ENCODE results near the gene GLRB.

The GLRB gene

DNA sequence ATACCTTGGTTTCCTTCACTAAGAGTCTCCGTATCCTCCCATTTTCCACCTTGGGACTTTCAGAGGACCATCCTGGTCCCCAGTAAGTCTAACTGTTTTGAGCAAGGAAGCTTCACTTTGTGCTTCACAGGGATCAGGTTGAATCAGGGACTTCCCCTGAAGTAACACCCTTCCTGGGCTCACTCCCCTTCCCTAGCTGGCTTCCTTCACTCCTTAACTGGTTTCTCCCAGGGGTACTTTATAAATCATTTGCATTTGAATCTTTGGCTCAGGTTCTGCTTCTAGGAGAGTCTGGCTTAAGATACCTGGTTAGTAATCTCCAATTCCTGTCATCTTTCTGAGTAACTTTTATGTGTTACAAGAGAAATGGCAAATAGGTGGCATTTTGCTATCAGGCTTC, 120.1 kb downstream of the GLRB start:
- H3K4me3 ChIP-seq (replicated peaks; ENCODE audit: low read depth, low read length): no peak overlapping the region
- TF ChIP-seq, protein P1, sequence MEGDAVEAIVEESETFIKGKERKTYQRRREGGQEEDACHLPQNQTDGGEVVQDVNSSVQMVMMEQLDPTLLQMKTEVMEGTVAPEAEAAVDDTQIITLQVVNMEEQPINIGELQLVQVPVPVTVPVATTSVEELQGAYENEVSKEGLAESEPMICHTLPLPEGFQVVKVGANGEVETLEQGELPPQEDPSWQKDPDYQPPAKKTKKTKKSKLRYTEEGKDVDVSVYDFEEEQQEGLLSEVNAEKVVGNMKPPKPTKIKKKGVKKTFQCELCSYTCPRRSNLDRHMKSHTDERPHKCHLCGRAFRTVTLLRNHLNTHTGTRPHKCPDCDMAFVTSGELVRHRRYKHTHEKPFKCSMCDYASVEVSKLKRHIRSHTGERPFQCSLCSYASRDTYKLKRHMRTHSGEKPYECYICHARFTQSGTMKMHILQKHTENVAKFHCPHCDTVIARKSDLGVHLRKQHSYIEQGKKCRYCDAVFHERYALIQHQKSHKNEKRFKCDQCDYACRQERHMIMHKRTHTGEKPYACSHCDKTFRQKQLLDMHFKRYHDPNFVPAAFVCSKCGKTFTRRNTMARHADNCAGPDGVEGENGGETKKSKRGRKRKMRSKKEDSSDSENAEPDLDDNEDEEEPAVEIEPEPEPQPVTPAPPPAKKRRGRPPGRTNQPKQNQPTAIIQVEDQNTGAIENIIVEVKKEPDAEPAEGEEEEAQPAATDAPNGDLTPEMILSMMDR (IDR thresholded peaks at IDR 0.05; ENCODE audit: low read length, missing control alignments): no peak
- DNase-seq (ENCODE audit: low read depth): no peak

DNA sequence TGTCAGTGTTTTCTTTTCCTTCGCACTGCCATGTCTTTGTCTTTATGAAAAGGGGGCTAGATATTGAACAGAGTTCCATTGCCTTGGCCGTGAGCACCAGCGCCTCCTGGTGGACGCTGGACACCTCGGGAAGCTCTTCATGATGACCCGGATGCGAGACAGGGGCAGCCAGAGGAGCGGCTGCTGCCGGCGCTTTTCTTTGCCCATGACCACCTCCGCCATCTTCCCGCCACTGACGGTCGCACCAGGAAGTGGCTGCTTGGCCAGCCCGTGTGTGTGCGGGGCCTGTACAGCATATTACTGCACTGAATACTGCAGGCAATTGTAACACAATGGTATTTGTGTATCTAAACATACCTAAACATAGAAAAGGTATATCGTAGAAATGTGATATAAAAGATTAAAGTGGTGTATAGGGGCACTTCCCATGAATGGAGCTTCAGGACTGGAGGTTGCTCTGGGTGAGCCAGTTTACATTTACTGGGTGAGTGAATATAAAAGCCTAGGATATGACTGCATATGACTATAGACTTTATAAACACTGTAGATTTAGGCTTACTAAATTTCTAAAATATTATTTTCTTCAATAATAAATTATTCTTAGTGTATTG, 128.8 kb downstream of the GLRB start:
- no peak overlapping the region for H3K4me3 ChIP-seq (replicated peaks; ENCODE audit: low read depth, low read length)
- TF ChIP-seq, protein P1 (IDR thresholded peaks at IDR 0.05; ENCODE audit: low read length, missing control alignments): peak; percentile 44
- peak; percentile 21 for DNase-seq (ENCODE audit: low read depth)

DNA sequence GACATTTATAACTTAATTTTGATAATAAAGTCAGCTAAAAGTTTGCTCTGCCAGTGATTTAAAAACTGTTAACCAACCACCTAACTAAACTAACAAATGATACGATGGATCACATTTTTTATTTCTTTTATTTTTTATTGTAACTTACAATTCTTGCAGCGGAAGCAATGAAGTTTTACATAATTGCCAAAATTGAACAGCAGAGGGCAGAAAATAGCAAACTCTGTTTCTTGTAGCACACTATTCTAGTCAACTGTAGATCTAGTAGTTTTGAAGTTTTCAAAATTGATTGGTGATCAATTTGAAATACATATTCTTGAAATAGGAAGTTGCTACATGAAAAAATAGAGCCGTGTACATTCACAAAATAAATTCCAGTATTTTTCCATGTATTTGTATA, 141.8 kb downstream of the GLRB start:
- TF ChIP-seq, protein P1 (IDR thresholded peaks at IDR 0.05; ENCODE audit: low read length, missing control alignments): peak; percentile 64
- peak; percentile 52 for DNase-seq (ENCODE audit: low read depth)

DNA sequence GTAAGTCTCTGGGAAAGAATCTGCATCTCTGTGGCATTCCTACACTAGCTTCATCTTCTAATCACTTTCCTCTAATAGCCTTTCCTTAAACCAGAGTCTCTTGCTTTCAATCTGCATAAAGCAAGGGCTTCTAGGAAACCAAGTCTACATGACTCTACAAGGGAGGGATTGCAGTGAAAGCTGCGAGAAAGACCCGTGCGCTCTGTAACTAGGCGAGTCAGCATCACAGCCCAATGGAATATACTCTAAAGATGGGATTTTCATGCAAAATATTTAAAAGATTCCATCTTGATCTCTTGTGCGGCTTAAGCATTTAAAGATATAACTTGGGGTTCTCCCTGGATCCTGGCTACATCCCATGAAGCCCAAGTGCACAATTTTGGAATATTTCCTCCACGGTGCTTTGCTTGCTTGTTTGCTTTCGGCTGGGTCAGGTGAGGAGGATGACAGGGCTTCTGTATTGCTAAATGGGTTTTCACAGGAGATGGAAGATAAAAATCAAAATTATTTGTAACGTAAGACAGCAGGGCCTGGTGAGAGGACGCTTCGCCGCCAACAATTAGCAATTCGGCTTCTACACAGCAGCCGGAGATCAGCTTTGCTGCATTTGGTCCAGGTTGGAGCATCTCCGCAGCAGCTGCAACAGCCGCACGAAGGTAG, 143.9 kb downstream of the GLRB start:
- no peak overlapping the region for H3K4me3 ChIP-seq (replicated peaks; ENCODE audit: low read depth, low read length)
- TF ChIP-seq, protein P1 (IDR thresholded peaks at IDR 0.05; ENCODE audit: low read length, missing control alignments): no peak
- DNase-seq (ENCODE audit: low read depth): no peak

More for the DNA sequence above, 141.8 kb downstream of the GLRB start:
- no peak overlapping the region for H3K4me3 ChIP-seq (replicated peaks; ENCODE audit: low read depth, low read length)

DNA sequence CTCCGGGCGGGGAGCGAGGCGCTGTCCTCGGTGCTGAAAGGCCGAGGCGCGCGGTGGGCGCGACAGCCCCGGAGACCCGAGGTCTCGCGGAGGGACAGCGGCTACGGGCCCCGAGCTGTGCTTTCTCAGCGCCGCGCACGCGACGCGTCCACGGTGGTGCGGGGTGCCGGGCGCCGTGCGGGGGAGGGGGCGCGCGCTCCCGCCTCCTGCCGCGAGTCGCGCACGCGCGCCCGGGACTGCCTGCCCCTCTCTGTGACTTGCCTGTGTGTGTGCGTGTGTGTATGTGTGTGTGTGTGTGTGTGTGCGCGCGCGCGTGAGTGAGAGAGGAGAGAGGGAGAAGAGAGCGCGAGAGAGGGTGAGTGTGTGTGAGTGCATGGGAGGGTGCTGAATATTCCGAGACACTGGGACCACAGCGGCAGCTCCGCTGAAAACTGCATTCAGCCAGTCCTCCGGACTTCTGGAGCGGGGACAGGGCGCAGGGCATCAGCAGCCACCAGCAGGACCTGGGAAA, 144.5 kb downstream of the GLRB start, which contains the start of gene GRIA2:
Gene GRIA2, plus strand, starts transcription at position 358 of the 511 bp plus-strand sequence. CDS start 315 bp downstream, outside the sequence.
- peak within 1 kb of the TSS; percentile 13 for H3K4me3 ChIP-seq (replicated peaks; ENCODE audit: low read depth, low read length)
- TF ChIP-seq, protein P1 (IDR thresholded peaks at IDR 0.05; ENCODE audit: low read length, missing control alignments): no peak
- DNase-seq (ENCODE audit: low read depth): peak; percentile 66

DNA sequence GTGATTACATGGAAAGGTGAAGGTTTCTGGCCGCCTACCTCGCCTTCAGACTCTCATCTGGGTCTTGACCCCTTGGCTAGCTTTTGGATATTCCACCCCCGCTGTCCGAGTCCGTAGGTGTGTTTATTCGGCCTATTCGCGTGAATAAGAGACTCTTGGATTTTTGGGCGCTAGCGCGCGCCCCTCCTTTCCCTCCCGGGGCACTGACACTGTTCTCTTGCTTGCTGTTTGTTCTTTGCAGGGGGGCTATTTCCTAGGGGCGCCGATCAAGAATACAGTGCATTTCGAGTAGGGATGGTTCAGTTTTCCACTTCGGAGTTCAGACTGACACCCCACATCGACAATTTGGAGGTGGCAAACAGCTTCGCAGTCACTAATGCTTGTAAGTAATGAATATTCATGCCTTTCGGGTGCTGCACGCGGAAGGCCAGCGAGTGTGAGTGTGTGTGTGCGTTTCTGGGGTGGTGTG, 145.5 kb downstream of the GLRB start:
- H3K4me3 ChIP-seq (replicated peaks; ENCODE audit: low read depth, low read length): no peak overlapping the region
- TF ChIP-seq, protein P1 (IDR thresholded peaks at IDR 0.05; ENCODE audit: low read length, missing control alignments): no peak
- DNase-seq (ENCODE audit: low read depth): no peak
